ENCODE results near the gene HIVEP3.

Gene HIVEP3

GRCh38 chr1:41616563-41616962 is 302.2 kb downstream of the HIVEP3 start:
- TF ChIP-seq POLR2A (IDR thresholded peaks at IDR 0.05; ENCODE audit: low read length) = no peak
- TF ChIP-seq GATA1 (IDR thresholded peaks at IDR 0.05; ENCODE audit: low read depth, low read length) = no peak
- DNase-seq = no peak

DNA sequence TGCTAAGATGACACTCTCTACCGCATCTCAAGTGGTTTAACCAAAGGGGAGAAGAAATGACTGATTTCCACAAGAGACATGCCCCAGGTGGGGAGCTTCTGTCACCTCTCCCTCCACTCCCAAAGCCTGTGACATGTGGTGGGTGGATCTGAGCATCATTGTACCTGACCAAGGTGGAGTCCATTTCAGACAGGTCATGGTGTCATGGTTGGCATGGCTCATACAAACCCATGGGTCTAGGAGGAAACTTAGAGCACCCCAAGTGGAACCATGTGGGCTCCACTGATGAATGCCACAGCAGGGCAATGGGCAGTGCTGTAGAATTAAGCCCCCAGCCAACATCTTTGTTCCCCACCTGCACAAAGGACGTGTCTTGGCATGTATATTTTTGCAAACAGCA is 302.7 kb downstream of the HIVEP3 start:
- TF ChIP-seq GATA1 (IDR thresholded peaks at IDR 0.05; ENCODE audit: low read depth, low read length) = no peak
- DNase-seq = no peak

DNA sequence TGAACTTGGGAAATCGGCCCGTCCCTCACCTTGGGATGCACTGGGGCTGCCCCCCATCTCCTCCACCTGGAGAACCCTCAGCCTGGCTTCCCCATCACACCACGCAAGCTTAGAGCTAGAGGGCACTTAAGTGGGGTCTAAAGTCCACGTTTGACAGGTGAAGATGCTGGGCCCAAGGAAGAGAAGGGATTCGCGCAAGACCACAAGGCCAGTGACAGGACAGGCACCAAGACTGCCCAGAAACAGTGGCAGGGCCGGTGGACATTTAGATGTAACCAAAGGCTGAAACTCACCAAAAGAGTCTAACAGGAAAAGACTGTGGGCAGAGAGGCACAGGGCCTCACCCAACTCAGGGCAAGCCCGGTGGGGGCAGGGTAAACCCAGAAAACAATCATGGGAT is 303.4 kb downstream of the HIVEP3 start:
- DNase-seq = no peak
- TF ChIP-seq POLR2A (IDR thresholded peaks at IDR 0.05; ENCODE audit: low read length) (no peak), GATA1 (IDR thresholded peaks at IDR 0.05; ENCODE audit: low read depth, low read length) (no peak)

GRCh38 chr1:41614818-41615217 is 303.9 kb downstream of the HIVEP3 start:
- TF ChIP-seq GATA1 (IDR thresholded peaks at IDR 0.05; ENCODE audit: low read depth, low read length) = no peak
- no peak for TF ChIP-seq POLR2A (IDR thresholded peaks at IDR 0.05; ENCODE audit: low read length)
- no peak for DNase-seq

GRCh38 chr1:41613689-41614574 is 304.8 kb downstream of the HIVEP3 start:
- DNase-seq = no peak
- no peak for TF ChIP-seq POLR2A (IDR thresholded peaks at IDR 0.05; ENCODE audit: low read length)
- no peak for TF ChIP-seq GATA1 (IDR thresholded peaks at IDR 0.05; ENCODE audit: low read depth, low read length)

DNA sequence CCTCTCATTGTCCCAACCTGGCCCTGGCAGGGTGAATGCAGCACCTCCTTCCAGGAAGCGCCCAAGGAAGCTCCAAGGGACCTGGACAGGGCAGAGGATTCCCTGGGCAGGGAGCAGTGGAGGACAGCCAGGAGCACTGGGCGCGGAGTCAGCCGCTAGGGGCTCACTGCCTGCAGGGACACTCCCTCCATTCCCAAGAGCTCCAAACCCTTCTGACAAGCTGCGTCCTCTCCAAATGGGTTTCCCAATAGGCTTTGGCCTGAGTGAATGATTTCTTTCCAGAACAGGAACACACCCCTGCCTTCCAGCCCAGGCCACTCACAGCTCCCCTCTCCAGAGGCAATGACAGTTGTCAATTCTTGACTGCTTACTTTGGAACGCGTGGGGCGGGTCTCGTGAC is 305.8 kb downstream of the HIVEP3 start:
- DNase-seq = no peak
- TF ChIP-seq GATA1 (IDR thresholded peaks at IDR 0.05; ENCODE audit: low read depth, low read length) = no peak
- TF ChIP-seq POLR2A (IDR thresholded peaks at IDR 0.05; ENCODE audit: low read length) = no peak

- TF ChIP-seq GATA1 (IDR thresholded peaks at IDR 0.05; ENCODE audit: low read depth, low read length) (no peak), POLR2A (IDR thresholded peaks at IDR 0.05; ENCODE audit: low read length) (no peak)
- no peak for DNase-seq
Observed at GRCh38 chr1:41611932-41612450, 306.7 kb downstream of the HIVEP3 start.

- TF ChIP-seq POLR2A (IDR thresholded peaks at IDR 0.05; ENCODE audit: low read length) = no peak
- TF ChIP-seq GATA1 (IDR thresholded peaks at IDR 0.05; ENCODE audit: low read depth, low read length) = no peak
- DNase-seq = no peak
Observed at GRCh38 chr1:41611068-41611931, 307.4 kb downstream of the HIVEP3 start.

DNA sequence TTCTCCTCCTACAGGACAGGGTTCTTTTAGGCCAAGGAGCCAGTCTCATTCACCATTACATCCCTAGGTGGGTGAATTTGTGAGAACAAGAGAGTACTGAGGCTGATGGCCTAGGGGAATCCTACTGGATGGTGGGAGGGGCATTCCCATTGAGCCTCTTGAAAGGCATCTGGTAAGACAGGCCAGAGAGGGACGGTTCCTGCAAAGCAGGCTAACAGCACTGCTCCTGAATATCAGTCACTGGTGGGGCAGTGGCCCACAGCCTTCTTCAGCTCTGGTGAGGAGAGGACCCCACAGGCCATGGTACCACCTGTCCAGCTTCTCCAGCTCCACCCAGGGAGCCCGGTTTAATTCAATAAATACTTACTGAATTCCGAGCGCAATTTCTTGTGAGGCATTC is 308.4 kb downstream of the HIVEP3 start:
- TF ChIP-seq GATA1 (IDR thresholded peaks at IDR 0.05; ENCODE audit: low read depth, low read length) = no peak
- no peak for TF ChIP-seq POLR2A (IDR thresholded peaks at IDR 0.05; ENCODE audit: low read length)
- DNase-seq = no peak

GRCh38 chr1:41609166-41609883 is 309.4 kb downstream of the HIVEP3 start:
- TF ChIP-seq POLR2A (IDR thresholded peaks at IDR 0.05; ENCODE audit: low read length) (no peak), GATA1 (IDR thresholded peaks at IDR 0.05; ENCODE audit: low read depth, low read length) (no peak)
- DNase-seq = no peak

GRCh38 chr1:41608211-41608610 is 310.5 kb downstream of the HIVEP3 start:
- DNase-seq = no peak
- no peak for TF ChIP-seq GATA1 (IDR thresholded peaks at IDR 0.05; ENCODE audit: low read depth, low read length)
- TF ChIP-seq POLR2A (IDR thresholded peaks at IDR 0.05; ENCODE audit: low read length) = no peak

GRCh38 chr1:41607808-41608207 is 310.9 kb downstream of the HIVEP3 start:
- no peak for TF ChIP-seq POLR2A (IDR thresholded peaks at IDR 0.05; ENCODE audit: low read length)
- TF ChIP-seq GATA1 (IDR thresholded peaks at IDR 0.05; ENCODE audit: low read depth, low read length) = no peak

DNA sequence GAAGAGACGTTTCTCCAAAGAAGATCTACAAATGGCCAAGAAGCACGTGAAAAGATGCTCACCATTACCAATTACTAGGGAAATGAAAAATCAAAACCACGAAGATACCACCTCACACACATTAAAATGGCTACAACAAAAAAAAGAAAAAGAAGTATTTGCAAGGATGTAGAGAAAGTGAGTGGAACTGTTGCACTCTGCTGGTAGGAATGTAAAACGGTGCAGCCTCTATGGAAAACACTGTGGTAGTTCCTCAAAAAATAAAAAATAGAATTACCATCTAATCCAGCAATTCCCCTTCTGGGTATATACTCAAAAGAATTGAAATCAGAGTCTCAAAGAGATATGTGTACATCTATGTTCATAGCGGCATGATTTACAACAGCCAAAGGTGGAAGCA is 318.8 kb downstream of the HIVEP3 start:
- TF ChIP-seq GATA1 (IDR thresholded peaks at IDR 0.05; ENCODE audit: low read depth, low read length) (no peak), POLR2A (IDR thresholded peaks at IDR 0.05; ENCODE audit: low read length) (no peak)
- DNase-seq = no peak

More at GRCh38 chr1:41607808-41608207, 310.9 kb downstream of the HIVEP3 start:
- peak in 1 of 2 experiments; percentile 7 for DNase-seq

- TF ChIP-seq POLR2A (IDR thresholded peaks at IDR 0.05; ENCODE audit: low read length) (no peak), GATA1 (IDR thresholded peaks at IDR 0.05; ENCODE audit: low read depth, low read length) (no peak)
- no peak for DNase-seq
Observed at GRCh38 chr1:41598325-41598724, 320.4 kb downstream of the HIVEP3 start.

Data from erythroblast (primary cell).